Left colon (tissue), 2 donors: Measurements from ENCODE around the gene NDUFV2. TPM values are rescaled to one million over a fixed set of nuclear protein-coding genes. Genes with fewer than 3 reads are reported as not detected.
"Not testable (repeated sequence)": the region's sequence is repeated elsewhere in the genome, so short reads cannot be mapped to it uniquely, and the experiment has no call there.

Source experiments
- ATAC-seq: fragments of 200-7000 bp; cut with Tn5 transposase; one replicate; pipeline ENCODE4 v1.9.1; 2020; ENCODE audit warnings: mild to moderate bottlenecking, moderate library complexity
- DNase-seq, 2 donors: peaks; one replicate each; pipeline ENCODE4 v3.0.0-alpha.2; 2020
- intact Hi-C, 2 donors: fragments of 100-400 bp; cut with DNase I in 1 of 2; cut with micrococcal nuclease in 1 of 2; formaldehyde crosslinking; loops; one replicate each; pipeline versions ENCODE4 v1.11.2 to v1.14.0; 2022; cut with DNase I, micrococcal nuclease
- total RNA-seq, 2 donors: library from RNA; stranded (reverse); fragmentation: NEBNext Ultra II Directional; extraction: Animal tissue kit (Norgen Biotek cat#: 25700); gene quantifications; one replicate each; pipeline ENCODE4 v1.2.1, GENCODE V29; 2021
- donor health status: DM: no; HTN: no; CAD: no.
- donor health status: DM: yes; HTN: yes; CAD: no.

NDUFV2 gene
- total RNA-seq, 2 donors from 2014 or later, result 167 to 191 TPM

DNA sequence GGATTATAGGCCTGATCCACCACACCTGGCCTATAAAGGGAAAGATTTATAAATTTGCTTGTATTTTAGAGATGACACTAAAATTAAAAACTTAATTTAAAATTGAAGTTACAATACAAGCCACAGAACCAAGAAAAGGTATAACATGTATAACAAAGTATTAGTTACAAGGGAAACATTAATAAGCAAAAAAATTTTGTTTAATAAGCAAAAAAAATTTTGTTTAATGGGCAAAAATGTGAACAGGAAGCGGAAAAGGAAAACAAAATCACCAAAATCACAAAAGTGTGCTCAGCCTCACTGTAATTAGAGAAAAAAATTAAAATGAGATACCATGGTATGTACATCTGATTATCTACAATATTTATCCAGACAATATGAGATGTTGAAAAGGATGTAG lies 15.9 kb upstream of the NDUFV2 start:
- DNase-seq (no peak), ATAC-seq (no peak)
- intact Hi-C loops, result no loop called here

DNA sequence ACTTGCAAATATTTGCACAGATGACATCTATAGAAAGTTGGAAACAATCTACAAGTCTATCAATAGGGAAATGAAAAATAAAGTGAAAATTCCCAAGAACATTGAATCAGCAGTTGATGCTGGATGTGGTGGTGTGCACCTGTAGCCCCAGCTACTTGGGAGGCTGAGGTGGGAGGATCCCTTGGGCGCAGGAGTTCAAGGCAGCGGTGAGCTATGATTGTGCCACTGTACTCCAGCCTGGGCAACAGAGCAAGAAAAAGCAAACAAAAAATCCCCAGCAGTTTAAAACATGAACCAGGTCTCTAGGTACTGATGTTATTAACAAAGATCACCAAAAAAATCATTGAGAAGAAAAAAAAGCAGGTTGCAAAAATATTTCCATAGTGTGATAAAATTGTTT lies 15.4 kb upstream of the NDUFV2 start:
- intact Hi-C loops, result no loop called here
- DNase-seq (no peak), ATAC-seq (no peak)

DNA sequence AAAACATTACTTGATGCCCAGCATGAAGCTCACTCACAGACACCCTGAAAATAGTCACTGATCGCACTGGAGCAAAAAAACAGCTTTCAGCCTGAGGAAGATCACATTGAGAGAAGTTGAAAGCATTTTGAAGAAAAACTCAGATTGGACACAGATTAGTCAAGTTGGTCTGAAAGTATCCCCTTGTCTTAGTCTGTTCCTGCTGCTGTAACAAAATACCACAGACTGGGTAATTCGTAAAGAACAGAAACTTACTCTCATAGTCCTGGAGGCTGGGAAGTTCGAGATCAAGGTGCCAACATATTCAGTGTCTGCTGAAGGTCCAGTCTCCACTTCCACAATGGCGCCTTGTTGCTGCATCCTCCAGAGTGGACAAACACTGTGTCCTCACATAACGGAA lies 14.2 kb upstream of the NDUFV2 start:
- intact Hi-C loops, result no loop called here
- ATAC-seq, result no peak
- DNase-seq, result no peak

DNA sequence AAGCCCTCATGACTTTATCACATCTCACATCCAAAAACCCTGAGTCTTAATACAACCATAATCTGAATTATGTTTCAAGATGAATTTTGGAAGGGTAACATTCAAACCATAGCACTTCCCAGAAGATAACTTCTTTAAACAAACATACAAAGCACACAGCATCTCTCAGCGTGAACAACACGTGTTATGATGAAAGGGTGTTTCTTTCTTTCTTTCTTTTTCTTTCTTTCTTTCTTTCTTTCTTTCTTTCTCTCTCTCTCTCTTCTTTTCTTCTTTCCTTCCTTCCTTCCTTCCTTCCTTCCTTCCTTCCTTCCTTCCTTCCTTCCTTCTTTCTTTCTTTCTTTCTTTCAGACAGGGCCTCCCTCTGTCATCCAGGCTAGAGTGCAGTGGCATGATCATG lies 13.8 kb upstream of the NDUFV2 start:
- DNase-seq, ATAC-seq, intact Hi-C loops: not testable (repeated sequence)

DNA sequence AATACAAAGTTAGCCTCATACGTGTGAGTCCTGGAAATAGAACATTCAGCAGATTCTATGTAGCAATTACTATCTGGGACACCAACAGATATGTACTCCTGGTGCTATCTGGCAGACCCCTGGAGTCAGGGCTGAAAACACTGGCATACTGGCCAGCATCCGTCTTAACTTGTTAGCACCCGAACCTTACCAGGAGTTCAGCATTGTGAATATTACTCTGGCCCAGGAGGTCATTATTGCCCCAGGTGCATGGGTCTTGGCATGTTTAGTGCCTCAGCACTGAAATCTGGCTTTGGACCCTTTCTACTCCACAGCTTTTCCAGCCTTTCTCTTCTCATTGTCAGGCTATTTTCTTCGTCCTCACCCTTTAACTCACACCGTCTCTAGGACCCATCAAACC lies 11.9 kb upstream of the NDUFV2 start:
- intact Hi-C loops, result no loop called here
- DNase-seq, result no peak
- no peak for ATAC-seq

DNA sequence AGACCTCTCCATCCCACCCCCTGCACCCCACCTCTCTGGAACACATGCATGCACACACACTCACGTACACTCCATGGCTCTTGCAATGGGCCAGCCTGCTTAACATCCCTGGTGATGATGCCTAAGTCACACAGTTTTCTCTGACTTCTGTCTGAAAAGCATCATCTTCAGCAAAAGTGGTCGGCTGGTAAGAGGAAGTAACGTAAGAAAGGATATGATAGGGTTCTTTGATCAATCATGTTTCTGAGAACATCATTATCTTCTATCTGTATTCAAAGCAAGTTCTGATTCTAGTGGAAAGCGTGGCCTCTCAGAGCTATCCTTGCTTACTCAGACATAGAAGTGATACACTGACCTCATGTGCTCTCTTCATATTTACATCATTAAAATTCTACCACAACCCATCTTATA lies 11.4 kb upstream of the NDUFV2 start:
- ATAC-seq (no peak), DNase-seq (no peak)

DNA sequence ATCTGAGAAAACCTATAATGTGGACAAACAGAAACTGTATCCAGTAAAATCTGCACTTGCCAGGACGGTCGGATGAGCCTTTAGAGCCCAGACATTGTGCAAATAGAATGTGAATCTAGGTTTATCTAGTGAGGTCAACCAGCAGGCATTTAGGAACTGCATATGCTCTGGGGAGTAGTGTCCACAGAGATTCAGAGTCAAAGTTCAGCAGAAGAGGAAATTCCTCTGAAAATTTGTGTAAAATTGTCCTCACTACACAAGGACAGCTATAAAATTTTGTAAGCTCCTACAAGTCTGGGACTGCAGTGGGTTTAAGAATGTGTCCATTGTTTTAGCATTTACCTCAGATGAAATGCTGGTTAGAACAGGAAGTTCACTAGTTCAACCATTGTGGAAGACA lies 9.8 kb upstream of the NDUFV2 start:
- ATAC-seq, result peak; percentile 91
- intact Hi-C loops, result no loop called here

More for the DNA sequence above, 11.4 kb upstream of the NDUFV2 start:
- intact Hi-C loops, result no loop called here

DNA sequence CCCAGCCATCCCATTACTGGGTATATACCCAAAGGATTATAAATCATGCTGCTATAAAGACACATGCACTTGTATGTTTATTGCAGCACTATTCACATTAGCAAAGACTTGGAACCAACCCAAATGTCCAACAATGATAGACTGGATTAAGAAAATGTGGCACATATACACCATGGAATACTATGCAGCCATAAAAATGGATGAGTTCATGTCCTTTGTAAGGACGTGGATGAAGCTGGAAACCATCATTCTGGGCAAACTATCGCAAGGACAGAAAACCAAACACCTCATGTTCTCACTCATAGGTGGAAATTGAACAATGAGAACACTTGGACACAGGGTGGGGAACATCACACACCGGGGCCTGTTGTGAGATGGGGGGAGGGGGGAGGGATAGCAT lies 9.4 kb upstream of the NDUFV2 start:
- intact Hi-C loops, ATAC-seq, DNase-seq: not testable (repeated sequence)

More for the DNA sequence above, 9.8 kb upstream of the NDUFV2 start:
- DNase-seq, result no peak

DNA sequence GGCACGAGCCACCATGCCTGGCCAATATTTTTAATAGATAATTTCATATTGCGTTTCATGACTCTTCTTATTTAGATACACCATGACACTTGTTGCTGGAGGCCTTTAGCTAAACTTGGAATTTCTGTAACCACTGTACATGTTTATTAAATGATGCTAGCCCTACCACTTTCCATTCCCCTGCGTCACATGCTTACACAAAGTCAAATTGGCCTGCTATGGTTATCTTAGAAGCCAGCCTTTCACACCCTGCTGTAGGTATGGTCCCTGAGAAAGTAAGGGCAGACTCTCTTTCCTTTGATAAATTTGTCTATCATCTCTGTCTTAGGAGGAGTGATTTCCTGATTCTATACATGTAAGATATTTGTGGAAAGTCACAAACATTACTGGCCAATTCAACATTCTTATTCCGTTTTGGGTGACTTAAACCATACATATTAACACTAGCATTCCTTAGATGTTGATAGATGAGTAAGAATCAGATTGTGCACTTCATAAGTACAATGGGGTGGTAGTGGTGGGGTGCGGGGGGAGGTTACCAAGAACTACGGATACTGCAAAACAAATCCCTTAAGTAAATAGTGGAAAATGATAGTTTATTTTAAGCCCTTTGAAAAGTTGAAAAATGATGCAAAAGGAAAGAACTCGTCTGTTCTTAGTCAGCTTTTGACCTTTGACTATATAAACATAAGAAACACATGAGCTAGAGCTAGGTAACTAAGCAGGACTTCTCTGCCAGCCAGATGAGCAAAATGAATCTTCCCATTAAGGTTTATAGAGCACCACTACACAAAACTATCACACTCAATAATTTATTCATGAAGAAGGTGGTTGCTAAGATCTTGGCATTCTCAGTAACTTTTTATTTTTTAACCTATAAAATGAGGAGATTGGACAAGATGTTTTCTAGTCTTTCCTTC lies 7.9 kb upstream of the NDUFV2 start:
- ATAC-seq (peak; percentile 42), DNase-seq (no peak)
- intact Hi-C loops, result no loop called here

DNA sequence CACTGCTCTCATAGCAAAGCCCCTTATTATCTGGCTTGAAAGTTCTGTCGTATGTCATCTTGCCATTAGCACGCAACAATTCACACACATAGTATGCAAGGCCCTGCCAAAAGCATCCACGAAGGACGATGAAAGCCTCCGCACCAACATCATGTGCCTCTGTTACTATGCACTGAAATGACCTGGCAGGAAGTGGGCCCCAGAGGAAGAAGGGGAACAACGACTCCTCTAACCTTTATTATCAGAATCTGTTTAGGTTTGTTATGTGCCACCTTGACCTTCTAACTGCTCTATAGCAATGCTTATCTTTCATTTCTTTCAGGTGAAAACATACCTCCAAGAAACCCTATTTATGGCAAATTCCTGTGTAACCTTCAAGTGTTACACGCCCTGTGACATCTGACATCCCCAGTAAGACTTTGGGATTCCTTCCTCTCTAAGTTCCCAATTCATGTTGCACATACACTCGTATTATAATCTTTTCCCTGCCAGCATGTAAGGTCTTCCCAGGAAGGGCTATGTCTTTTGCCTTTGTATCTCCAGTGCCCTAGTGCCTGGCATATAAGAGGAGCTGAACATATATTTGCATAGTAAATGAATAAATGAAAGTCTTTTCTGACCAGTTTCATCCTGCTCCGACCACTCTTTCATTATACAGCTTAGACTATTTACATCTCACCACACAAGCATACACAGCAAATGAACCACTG lies 7.0 kb upstream of the NDUFV2 start:
- DNase-seq (peak in 1 of 2 donors; percentile 30), ATAC-seq (no peak)
- intact Hi-C loops, result no loop called here

DNA sequence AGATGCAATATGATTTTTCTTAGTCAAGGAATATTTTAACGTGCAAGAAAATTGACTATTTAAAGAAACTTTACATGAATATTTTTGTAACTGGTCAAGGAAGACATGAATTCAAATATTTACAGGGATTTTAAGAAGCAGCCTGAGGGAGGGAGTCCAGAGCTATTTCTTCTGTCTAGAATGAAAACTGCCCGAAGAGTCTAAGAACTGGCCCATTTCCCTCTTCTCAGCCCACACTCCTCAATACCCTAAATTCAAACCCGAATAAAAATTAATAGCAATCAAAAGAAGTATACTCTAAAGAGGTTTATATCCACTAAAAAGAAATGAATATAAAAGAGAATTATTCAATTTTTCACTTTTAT lies 6.5 kb upstream of the NDUFV2 start:
- intact Hi-C loops, result no loop called here
- no peak for DNase-seq
- no peak for ATAC-seq

DNA sequence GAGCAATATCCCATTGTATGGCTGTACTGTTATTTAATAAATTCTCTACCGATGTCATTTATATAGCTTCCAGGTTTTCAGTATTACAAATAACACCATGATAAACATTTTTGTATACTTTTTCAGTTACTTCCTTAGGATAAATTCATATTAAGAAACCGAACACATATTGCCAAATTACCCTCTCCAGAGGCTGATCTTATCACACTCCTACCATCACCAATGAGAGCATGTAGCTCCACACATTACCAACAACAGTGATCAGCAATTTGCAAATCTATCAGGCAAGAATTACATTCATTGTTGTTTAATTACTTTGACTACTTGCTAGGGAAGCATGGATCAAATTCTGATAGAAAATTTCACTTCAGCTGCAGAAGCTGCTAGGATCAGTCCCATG lies 5.8 kb upstream of the NDUFV2 start:
- no peak for DNase-seq
- intact Hi-C loops, result no loop called here
- ATAC-seq, result no peak

DNA sequence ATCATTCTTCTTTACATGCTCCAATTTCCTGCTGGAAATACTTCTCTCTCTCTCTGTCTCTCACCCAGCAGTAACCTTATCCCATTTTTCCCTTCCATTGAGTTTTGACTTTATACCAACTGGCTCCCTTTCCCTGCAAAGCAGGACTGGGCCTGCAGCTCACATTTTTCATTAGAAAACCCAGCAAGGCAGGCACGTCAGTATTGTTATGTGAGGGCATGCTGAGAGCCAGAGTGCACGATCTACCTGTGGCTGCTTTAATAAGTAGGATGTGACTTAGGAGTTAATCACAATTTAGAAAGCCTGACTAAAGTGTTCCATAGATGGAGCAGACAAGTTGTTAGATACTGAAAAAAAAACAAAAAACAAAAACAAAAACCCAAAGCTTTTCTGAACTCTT lies 5.2 kb upstream of the NDUFV2 start:
- DNase-seq (no peak), ATAC-seq (no peak)
- intact Hi-C loops, result no loop called here

DNA sequence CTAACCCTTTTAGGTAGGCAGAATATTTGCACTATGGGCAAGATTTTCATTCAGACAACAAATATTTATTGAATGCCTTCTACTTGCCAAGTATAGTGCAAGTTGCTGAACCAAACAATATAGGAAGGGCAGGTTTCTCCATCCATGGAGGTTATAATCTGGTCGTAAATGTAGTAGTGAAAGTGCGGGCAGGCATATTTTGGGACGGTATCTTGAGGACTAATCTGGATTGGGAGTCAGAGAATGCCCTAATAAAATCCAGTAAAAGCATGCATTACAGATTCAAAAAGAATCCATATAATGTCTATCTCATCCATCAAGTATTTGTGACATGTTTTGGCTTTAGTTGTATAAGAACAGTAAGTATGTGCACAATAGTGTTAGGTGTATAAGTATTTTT lies 1.7 kb upstream of the NDUFV2 start:
- intact Hi-C loops, result loop anchor here in 1 of 2 donors (5.0 kb wide), 1 partner anchor 37 kb away; the partner anchor contains the start of gene ANKRD12
- ATAC-seq (no peak), DNase-seq (no peak)

DNA sequence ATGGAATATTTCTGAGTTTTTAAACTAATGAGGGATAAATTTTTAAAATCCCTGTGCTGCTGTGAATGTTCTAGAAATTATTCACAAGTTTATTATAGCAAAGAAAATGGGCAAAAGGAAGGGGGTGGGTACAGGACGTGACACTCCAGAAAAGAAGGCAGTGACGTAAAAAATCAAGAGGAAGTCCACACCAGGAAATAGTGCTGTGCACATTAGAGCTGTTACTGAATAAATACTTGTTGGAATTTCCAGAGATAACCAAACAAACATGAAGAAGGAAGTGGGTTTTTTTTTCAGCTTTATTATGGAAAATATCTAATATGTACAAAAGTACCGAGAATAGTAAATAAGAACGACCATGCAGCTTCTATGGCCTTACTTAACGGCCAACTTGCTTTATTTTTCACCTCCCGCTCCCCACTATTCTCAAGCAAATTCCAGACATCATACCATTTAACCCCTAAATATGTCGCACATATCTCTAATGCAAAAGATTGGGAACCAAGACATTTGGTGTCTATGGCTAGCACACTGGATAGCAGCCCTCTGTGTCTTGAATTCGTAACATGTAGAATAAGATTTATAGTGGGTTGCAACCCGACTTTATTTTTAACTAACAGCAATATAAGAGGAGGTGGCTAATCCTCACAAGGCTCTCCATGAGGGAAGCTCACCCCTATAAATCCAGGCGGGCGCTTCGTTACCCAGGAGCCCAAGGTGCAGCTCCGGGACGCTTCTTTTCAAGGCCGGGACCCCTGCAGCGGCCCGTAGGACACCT lies 580 bp upstream of the NDUFV2 start:
- intact Hi-C loops, result loop anchor here in 1 of 2 donors (5.0 kb wide), 1 partner anchor 35 kb away; the partner anchor contains the start of gene ANKRD12
- DNase-seq, result no peak
- peak; percentile 48 for ATAC-seq

DNA sequence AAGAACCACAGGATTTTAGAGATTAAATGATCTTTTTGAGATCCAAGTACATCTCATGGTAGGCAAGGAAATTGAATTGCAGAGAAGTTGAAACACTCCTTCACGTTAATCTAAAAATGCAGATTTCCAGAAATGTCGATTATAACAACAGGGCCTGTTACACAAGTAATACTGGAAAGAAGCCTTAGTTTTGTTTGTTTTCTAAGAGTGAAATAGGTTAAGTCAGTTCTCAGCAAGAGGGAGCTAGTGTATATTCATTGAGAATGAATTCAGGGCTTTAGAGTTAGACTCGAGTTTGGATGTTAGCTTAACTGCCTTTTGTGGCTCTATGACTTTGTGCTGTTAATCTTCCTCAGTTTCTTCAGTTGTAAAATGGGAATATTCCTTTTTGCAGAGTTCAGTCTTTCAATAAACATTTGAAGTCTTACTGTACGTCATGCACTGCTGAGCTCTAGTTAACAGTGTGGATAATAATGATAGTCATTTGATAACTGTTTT lies 926 bp downstream of the NDUFV2 start:
- intact Hi-C loops, result loop anchor here in 1 of 2 donors (5.0 kb wide), 1 partner anchor 34 kb away; the partner anchor contains the start of gene ANKRD12
- ATAC-seq (no peak), DNase-seq (no peak)

DNA sequence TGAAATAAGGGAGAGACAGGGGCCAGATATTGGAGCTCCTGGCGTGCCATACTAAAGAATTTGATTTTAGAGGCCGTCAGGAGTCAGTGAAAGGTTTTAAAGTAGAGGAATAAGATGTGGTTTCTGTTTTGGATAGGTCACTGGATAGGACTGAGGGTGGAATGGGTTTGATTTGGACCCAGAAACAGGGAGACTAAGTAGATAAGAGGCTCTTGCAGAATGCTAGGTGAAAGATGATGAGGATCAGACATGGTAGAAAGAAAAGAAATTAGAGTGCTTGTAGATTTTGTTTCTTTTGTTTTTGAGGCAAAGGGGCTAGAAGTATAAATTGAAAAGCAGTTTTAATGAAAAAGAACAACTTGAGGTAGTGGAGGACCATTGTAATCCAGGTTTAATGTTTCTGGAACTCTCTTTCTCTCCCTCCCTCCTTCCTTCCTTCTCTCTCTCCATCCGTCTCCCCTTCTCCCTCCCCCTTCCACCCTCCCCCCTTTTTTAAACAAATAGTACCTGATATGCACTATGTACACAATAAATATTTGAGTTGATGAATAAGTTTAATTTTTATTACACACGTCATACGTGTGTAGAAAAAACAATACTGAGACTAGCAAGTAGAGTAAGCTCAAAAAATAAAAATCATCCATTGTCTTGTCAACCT lies 1.9 kb downstream of the NDUFV2 start:
- intact Hi-C loops, result loop anchor here in 1 of 2 donors (5.0 kb wide), 1 partner anchor 33 kb away; the partner anchor contains the start of gene ANKRD12
- ATAC-seq, result no peak
- DNase-seq, result no peak

DNA sequence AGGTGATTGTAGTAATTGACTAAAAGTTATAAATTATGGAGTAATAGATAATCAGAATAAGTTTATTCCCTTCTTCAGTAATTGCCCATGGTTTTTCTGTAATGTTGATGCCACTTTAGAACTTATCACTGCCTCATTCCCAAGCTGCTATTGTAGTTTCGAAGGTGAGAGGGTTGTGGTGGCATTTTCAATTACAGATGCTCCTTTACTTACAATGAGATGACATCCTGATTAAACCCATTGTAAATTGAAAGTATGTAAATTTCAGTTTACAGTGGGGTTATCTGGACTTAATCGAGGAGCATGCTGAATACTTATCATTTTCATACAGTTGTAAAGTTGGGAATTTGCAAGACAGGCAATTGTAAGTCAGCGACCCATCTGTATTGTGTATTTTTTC lies 2.9 kb downstream of the NDUFV2 start:
- ATAC-seq, result no peak
- intact Hi-C loops, result no loop called here
- DNase-seq, result no peak
